Suprapubic skin (tissue), 4 donors: ENCODE measurements around the gene GOLT1B. TPM values are rescaled to one million over a fixed set of nuclear protein-coding genes. Genes with fewer than 3 reads are reported as not detected.

Experiments
- DNase-seq, 2 donors: peaks; one replicate each; pipeline ENCODE4 v3.0.0-alpha.2; 2019; ENCODE audit warnings: low spot score in 2 of 2
- H3K27ac ChIP-seq: fragments of 200-600 bp; sonication (generic); one replicate; pipeline ENCODE4 v1.5.1; 2019
- H3K27me3 ChIP-seq: fragments of 200-600 bp; sonication (generic); one replicate; pipeline ENCODE4 v1.5.1; 2019
- H3K36me3 ChIP-seq: fragments of 200-600 bp; sonication (generic); one replicate; pipeline ENCODE4 v1.5.1; 2019
- H3K4me1 ChIP-seq: fragments of 200-600 bp; sonication (generic); one replicate; pipeline ENCODE4 v1.5.1; 2019
- H3K4me3 ChIP-seq: fragments of 200-600 bp; sonication (generic); one replicate; pipeline ENCODE4 v1.5.1; 2019; ENCODE audit warnings: mild to moderate bottlenecking
- H3K9me3 ChIP-seq: fragments of 200-600 bp; sonication (generic); one replicate; pipeline ENCODE4 v1.5.1; 2019
- CTCF ChIP-seq, 2 donors: fragments of 200-600 bp in 1 of 2; fragments of 450-650 bp in 1 of 2; sonication (generic) in 1 of 2; IDR thresholded peaks; one replicate each; pipeline ENCODE4 v1.5.1; 2016 to 2019; ENCODE audit warnings: antibody characterized with exemption in 2 of 2, mild to moderate bottlenecking in 1 of 2, moderate library complexity in 1 of 2
- EP300 ChIP-seq: sonication (generic); formaldehyde crosslinking; IDR thresholded peaks from one replicate; pipeline ENCODE4 v1.6.1; 2017; ENCODE audit warnings: antibody characterized with exemption
- POLR2A ChIP-seq, 2 donors: fragments of 450-650 bp; IDR thresholded peaks; one replicate each; pipeline ENCODE4 v1.6.1; 2017; ENCODE audit warnings: antibody characterized with exemption in 2 of 2, mild to moderate bottlenecking in 2 of 2, moderate library complexity in 2 of 2
- POLR2AphosphoS5 ChIP-seq, 3 donors: sonication (generic); formaldehyde crosslinking; IDR thresholded peaks; one replicate each; pipeline ENCODE4 v1.6.1; 2017; ENCODE audit warnings: antibody characterized with exemption in 3 of 3
- WGBS: methylation state at CpG from one replicate; pipeline ENCODE4 v1.1.5; 2018; 5-methylcytosine and 5-hydroxymethylcytosine counted together
- total RNA-seq, 4 donors: library from RNA; depleted of rRNA; stranded (reverse); fragments of >200 nt; gene quantifications; one replicate each; pipeline ENCODE4 v1.1.0, GENCODE V29; 2016

Gene GOLT1B
- total RNA-seq, 4 donors from 2014 or later, result 14.9 to 23.2 (median 18.6) TPM

- Histone ChIP-seq H3K27ac (no peak overlapping the region), H3K36me3 (peaks cover 54% of the 10 kb centered on the region), H3K27me3 (no peaks in the 10 kb centered on the region), H3K9me3 (no peaks in the 10 kb centered on the region), H3K4me3 (no peak overlapping the region), H3K4me1 (no peaks in the 10 kb centered on the region)
- TF ChIP-seq EP300, result no peak
- TF ChIP-seq CTCF (IDR thresholded peaks at IDR 0.05), result no peak
- no peak for TF ChIP-seq POLR2A (IDR thresholded peaks at IDR 0.05)
- TF ChIP-seq POLR2AphosphoS5 (IDR thresholded peaks at IDR 0.05), result no peak
- WGBS, result 87% methylated on average over 3 of the region's 3 CpGs
- no peak for DNase-seq
Observed at GRCh38 chr12:21483531-21483930, 18.1 kb upstream of the GOLT1B start.

GRCh38 chr12:21485998-21486397, 15.6 kb upstream of the GOLT1B start:
- Histone ChIP-seq H3K27ac (no peak overlapping the region), H3K27me3 (no peaks in the 10 kb centered on the region), H3K9me3 (no peaks in the 10 kb centered on the region), H3K36me3 (peaks cover 50% of the 10 kb centered on the region), H3K4me1 (no peaks in the 10 kb centered on the region), H3K4me3 (no peak overlapping the region)
- no peak for DNase-seq
- TF ChIP-seq CTCF (IDR thresholded peaks at IDR 0.05), result no peak
- no peak for TF ChIP-seq EP300
- TF ChIP-seq POLR2A (IDR thresholded peaks at IDR 0.05), result no peak
- TF ChIP-seq POLR2AphosphoS5 (IDR thresholded peaks at IDR 0.05), result no peak

GRCh38 chr12:21499765-21500164, 1.8 kb upstream of the GOLT1B start:
- WGBS, result 78% methylated on average over 2 of the region's 2 CpGs
- Histone ChIP-seq H3K36me3 (peaks cover 37% of the 10 kb centered on the region), H3K4me1 (peaks cover 38% of the 10 kb centered on the region), H3K27ac (no peak overlapping the region), H3K9me3 (no peaks in the 10 kb centered on the region), H3K27me3 (no peaks in the 10 kb centered on the region), H3K4me3 (no peak overlapping the region)
- DNase-seq, result no peak
- TF ChIP-seq POLR2A (IDR thresholded peaks at IDR 0.05) (no peak), CTCF (IDR thresholded peaks at IDR 0.05) (no peak), EP300 (no peak), POLR2AphosphoS5 (IDR thresholded peaks at IDR 0.05) (no peak)

GRCh38 chr12:21500786-21501257, 767 bp upstream of the GOLT1B start:
- Histone ChIP-seq H3K36me3 (peaks cover 27% of the 10 kb centered on the region), H3K9me3 (no peaks in the 10 kb centered on the region), H3K27me3 (no peaks in the 10 kb centered on the region), H3K27ac (peak overlapping the region; percentile 88), H3K4me3 (peak overlapping the region; percentile 90), H3K4me1 (peaks cover 46% of the 10 kb centered on the region)
- WGBS, result 8% methylated on average over 8 of the region's 8 CpGs
- no peak for DNase-seq
- TF ChIP-seq CTCF (IDR thresholded peaks at IDR 0.05) (no peak), EP300 (no peak), POLR2A (IDR thresholded peaks at IDR 0.05) (no peak)

- peaks cover 14% of the 10 kb centered on the region for H3K36me3 ChIP-seq
- no peaks in the 10 kb centered on the region for H3K9me3 ChIP-seq
- TF ChIP-seq POLR2AphosphoS5 (IDR thresholded peaks at IDR 0.05), result no peak
- TF ChIP-seq CTCF (IDR thresholded peaks at IDR 0.05), result no peak
- TF ChIP-seq EP300, result no peak
- no peak for TF ChIP-seq POLR2A (IDR thresholded peaks at IDR 0.05)
- no peak for DNase-seq
- peaks cover 50% of the 10 kb centered on the region for H3K4me1 ChIP-seq
- H3K4me3 ChIP-seq, result peak overlapping the region; percentile 90
- H3K27me3 ChIP-seq, result no peaks in the 10 kb centered on the region
- WGBS, result 0% methylated on average over 9 of the region's 14 CpGs
- H3K27ac ChIP-seq, result peak overlapping the region; percentile 88
Observed at GRCh38 chr12:21502164-21502496, 541 bp downstream of the GOLT1B start.
